ENCODE measurements around the gene ATP5MG. TPM values are rescaled to one million over a fixed set of nuclear protein-coding genes. Genes with fewer than 3 reads are reported as not detected.
A peak's percentile ranks its signal among the peaks of the same experiment; 100 is the strongest.

ATP5MG gene
- polyA plus RNA-seq, 2 of the 4 experiments (the other 2 are of a cell fraction): 337 to 438 TPM

DNA sequence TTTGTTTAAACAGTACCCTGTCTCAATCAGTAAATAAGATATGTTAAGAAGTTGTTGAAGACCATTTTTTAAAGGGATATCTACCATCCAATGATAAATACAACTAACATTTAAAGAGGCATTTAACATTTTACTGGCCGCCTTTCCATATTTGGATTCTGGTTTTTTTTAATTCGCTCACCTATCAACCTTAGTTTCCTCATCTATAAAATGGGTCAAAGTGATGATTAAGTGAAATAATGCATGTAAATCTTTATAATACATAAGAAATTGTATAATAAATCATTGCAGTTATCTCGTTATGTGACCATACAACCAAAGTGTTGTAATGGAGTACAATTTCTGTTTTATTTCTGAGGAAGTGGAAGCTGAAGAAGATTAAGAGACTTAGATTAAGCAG lies 17.7 kb upstream of the ATP5MG start:
- H3K4me2 ChIP-seq: no peak overlapping the region
- ChIA-PET CTCF (interaction anchor here (0.6 kb wide), 1 partner anchor 244 kb away, joined by 3 read pairs; no protein-coding TSS in a partner anchor), POLR2A (no interaction called here)
- ATAC-seq (no peak), DNase-seq (ENCODE audit: low read depth in 1 of 2, low spot score in 1 of 2) (no peak), FAIRE-seq (no peak)
- H3K9me3 ChIP-seq: no peaks in the 10 kb centered on the region
- 86% methylated on average over 3 of the region's 3 CpGs for WGBS (ENCODE audit: missing lambda C conversion rate)
- H3K4me1 ChIP-seq: no peaks in the 10 kb centered on the region
- TF ChIP-seq FOXS1 (CRISPR knock-in tag; IDR thresholded peaks at IDR 0.05) (no peak), RCOR1 (IDR thresholded peaks at IDR 0.05; ENCODE audit: low read depth, low read length) (no peak), CBX8 (IDR thresholded peaks at IDR 0.05) (no peak), NR3C1 (IDR thresholded peaks at IDR 0.05) (no peak), CHD4 (IDR thresholded peaks at IDR 0.05; ENCODE audit: borderline replicate concordance) (no peak), ZSCAN20 (CRISPR knock-in tag; IDR thresholded peaks at IDR 0.05) (no peak), ZNF302 (CRISPR knock-in tag; IDR thresholded peaks at IDR 0.05) (no peak), BHLHE40 (IDR thresholded peaks at IDR 0.05; ENCODE audit: low read depth, low read length) (no peak), KDM5A (IDR thresholded peaks at IDR 0.05) (no peak), RNF2 (IDR thresholded peaks at IDR 0.05; ENCODE audit: borderline replicate concordance, low read depth) (no peak), CEBPB (IDR thresholded peaks at IDR 0.05) (no peak)
- TF ChIP-seq, protein P1, sequence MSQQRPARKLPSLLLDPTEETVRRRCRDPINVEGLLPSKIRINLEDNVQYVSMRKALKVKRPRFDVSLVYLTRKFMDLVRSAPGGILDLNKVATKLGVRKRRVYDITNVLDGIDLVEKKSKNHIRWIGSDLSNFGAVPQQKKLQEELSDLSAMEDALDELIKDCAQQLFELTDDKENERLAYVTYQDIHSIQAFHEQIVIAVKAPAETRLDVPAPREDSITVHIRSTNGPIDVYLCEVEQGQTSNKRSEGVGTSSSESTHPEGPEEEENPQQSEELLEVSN (IDR thresholded peaks at IDR 0.05; ENCODE audit: borderline replicate concordance, low read depth): no peak
- TF ChIP-seq, protein P2, sequence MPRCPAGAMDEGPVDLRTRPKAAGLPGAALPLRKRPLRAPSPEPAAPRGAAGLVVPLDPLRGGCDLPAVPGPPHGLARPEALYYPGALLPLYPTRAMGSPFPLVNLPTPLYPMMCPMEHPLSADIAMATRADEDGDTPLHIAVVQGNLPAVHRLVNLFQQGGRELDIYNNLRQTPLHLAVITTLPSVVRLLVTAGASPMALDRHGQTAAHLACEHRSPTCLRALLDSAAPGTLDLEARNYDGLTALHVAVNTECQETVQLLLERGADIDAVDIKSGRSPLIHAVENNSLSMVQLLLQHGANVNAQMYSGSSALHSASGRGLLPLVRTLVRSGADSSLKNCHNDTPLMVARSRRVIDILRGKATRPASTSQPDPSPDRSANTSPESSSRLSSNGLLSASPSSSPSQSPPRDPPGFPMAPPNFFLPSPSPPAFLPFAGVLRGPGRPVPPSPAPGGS (IDR thresholded peaks at IDR 0.05): no peak
- no peak overlapping the region for H3K27ac ChIP-seq
- no peak overlapping the region for H3K4me3 ChIP-seq

DNA sequence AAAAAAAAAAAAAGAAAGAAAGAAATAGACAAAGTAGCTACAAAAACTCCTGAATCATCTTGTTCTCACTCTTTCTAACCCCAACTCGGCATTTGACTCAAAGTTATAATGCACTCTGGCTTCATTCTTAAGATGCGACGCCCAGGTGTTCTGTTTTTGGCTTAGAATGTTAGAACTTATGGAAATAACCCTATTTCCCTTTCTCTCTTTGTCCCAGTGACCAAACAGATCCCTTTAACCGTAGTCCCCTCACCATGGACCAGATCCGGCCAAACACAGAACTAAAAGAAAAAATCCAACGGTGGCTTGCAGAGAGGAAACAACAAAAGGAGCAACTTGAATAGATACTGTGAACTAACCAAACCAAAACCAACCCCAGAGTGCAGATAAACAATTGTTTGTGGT lies 5.3 kb upstream of the ATP5MG start:
- Histone ChIP-seq H3K27ac (no peak overlapping the region), H3K4me1 (no peaks in the 10 kb centered on the region), H3K4me2 (no peak overlapping the region), H3K9me3 (no peaks in the 10 kb centered on the region), H3K4me3 (no peak overlapping the region)
- DNase-seq (ENCODE audit: low read depth in 1 of 2, low spot score in 1 of 2) (no peak), ATAC-seq (no peak), FAIRE-seq (no peak)
- CTCF ChIA-PET: no interaction called here
- TF ChIP-seq ZSCAN20 (CRISPR knock-in tag; IDR thresholded peaks at IDR 0.05) (no peak), FOSL2 (IDR thresholded peaks at IDR 0.05) (no peak), FOSL2 (CRISPR knock-in tag; IDR thresholded peaks at IDR 0.05) (no peak), SREBF2 (IDR thresholded peaks at IDR 0.05) (no peak), MAZ (IDR thresholded peaks at IDR 0.05; ENCODE audit: borderline replicate concordance, low read depth, low read length) (no peak), HDAC2 (IDR thresholded peaks at IDR 0.05) (no peak), GATA3 (IDR thresholded peaks at IDR 0.05; ENCODE audit: borderline replicate concordance) (no peak), RNF2 (IDR thresholded peaks at IDR 0.05; ENCODE audit: borderline replicate concordance, low read depth) (no peak)
- TF ChIP-seq, protein P1 (IDR thresholded peaks at IDR 0.05; ENCODE audit: borderline replicate concordance, low read depth): no peak
- TF ChIP-seq, protein P3, sequence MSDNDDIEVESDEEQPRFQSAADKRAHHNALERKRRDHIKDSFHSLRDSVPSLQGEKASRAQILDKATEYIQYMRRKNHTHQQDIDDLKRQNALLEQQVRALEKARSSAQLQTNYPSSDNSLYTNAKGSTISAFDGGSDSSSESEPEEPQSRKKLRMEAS (IDR thresholded peaks at IDR 0.05): no peak
- TF ChIP-seq, protein P4, sequence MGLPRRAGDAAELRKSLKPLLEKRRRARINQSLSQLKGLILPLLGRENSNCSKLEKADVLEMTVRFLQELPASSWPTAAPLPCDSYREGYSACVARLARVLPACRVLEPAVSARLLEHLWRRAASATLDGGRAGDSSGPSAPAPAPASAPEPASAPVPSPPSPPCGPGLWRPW (IDR thresholded peaks at IDR 0.05): no peak
- POLR2A ChIA-PET: no interaction called here
- 87% methylated on average over 6 of the region's 6 CpGs for WGBS (ENCODE audit: missing lambda C conversion rate)

DNA sequence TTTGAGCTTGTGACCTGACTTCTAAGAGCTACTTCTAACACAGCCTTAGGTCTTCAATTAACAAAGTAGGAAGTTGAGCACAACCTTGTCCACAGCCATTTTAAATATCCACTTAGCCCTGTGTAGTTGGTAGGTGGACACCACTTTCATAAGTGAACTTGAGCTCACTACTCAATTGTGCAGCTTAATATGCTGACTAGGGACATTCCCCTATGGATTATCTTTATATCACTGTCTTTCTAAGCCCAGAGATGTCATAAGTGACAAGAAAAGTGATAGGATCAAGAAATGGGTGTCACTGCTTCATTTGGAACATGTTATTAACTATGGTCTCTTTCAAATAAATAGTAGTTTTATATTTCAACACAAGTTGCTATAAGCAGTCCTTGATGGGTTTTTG lies 4.0 kb upstream of the ATP5MG start:
- FAIRE-seq (no peak), DNase-seq (ENCODE audit: low read depth in 1 of 2, low spot score in 1 of 2) (no peak), ATAC-seq (no peak)
- Histone ChIP-seq H3K9me3 (no peaks in the 10 kb centered on the region), H3K4me3 (no peak overlapping the region), H3K4me1 (no peaks in the 10 kb centered on the region), H3K27ac (no peak overlapping the region), H3K4me2 (no peak overlapping the region)
- TF ChIP-seq MAFK (IDR thresholded peaks at IDR 0.05; ENCODE audit: partially characterized antibody) (peak; percentile 66), RCOR1 (IDR thresholded peaks at IDR 0.05; ENCODE audit: low read depth, low read length) (no peak)
- CTCF ChIA-PET: interaction anchor here (0.9 kb wide), 1 partner anchor 44 kb away, joined by 4 read pairs; no protein-coding TSS in a partner anchor
- POLR2A ChIA-PET: no interaction called here

All from A549 (cell line).